GM18508 (cell line): ENCODE results near the gene ANK3.

ENCODE experiments used
- ATAC-seq: cut with Tn5 transposase; IDR thresholded peaks from one replicate; pipeline ENCODE4 v1.9.1; 2021; ENCODE audit warnings: moderate number of reproducible peaks; ENCODE audit not compliant: insufficient read depth, unreplicated experiment

Gene ANK3

DNA sequence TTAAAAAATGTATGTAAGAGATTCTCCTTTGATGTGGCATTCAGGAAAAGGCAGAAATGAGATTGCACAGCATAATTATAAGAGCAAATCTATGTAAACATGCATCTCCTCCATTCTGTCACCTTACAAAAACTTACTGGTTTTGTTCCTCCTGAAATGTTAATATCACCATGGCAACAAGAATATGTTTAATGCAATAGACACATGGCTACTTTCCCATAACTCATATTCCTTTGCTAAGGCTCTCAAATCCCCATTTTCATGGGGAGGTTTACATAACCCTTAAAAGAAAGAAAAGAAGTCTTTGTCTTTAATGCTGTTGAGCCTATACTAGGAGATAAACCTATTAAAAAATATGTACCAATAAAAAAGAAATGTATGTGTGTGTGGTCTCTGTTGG is 136.2 kb downstream of the ANK3 start:
- no peak for ATAC-seq

DNA sequence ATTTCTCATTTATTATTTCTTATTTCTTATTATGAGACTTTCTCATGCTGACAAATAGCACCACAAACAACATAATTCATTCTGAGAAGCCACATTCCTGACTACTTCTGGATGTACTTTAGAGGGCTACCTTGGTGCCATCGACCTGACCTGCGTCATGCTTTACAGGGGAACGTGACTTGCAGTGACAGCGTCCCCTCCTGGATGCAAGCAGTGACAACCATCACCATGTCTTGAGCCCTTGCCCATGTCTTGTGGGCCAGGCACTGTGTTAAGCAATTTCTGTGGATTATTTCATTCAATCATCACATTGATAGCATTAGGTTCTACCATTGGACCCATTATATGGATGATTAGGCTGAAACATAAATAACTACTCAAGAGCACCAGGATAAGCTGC is 137.0 kb downstream of the ANK3 start:
- no peak for ATAC-seq

DNA sequence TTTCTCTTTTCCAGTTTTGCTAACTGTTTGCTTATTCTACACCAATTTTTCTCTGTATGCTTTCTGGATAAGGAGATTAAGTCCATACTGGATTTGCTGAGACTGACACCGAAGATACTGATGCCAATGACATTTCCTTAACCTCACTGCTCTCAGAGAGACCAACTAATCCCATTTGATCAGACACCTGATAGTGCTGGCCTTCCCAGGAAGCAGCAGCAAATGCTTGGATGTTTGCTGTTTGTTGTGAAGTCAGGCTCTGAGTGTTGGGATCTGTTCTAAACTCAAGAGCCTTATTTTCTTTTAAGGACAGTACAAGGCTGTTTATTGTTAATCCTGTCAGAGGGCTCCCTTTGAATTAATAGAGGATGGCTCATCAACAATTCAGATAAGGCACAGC is 143.3 kb downstream of the ANK3 start:
- no peak for ATAC-seq

DNA sequence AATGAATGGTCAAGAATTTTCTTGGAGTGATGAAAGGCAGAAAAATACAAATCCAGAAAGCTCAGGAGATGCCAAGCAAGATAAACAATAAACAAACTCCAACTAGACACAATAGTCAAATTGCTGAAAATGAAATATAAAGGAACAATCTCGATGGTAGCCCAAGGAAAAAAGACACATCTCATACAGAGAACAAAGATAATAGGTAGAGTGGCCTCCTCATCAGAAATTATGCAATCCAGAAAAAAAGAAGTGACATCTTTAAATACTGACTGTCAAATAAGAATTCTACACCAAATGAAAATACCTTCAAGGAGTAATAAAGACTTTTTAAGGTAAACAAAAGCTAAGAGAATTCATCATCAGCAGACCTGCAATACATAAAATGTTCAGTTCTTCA is 150.4 kb downstream of the ANK3 start:
- no peak for ATAC-seq

DNA sequence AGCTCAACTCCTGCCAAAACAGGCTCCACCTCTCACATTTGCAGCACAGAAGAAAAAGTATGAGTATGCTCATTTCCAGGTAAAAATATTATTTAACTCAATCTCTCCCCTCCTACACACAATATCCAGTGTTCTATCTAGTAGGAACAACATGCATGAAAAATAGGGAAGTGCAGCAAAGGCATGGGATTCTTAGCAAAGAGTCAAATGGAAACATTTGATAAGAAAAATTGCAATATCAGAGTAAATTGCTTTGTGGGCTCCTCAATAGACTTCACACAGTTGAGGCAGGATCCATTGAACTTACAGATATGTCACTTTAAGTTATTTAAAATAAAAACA is 150.9 kb downstream of the ANK3 start:
- ATAC-seq = no peak

DNA sequence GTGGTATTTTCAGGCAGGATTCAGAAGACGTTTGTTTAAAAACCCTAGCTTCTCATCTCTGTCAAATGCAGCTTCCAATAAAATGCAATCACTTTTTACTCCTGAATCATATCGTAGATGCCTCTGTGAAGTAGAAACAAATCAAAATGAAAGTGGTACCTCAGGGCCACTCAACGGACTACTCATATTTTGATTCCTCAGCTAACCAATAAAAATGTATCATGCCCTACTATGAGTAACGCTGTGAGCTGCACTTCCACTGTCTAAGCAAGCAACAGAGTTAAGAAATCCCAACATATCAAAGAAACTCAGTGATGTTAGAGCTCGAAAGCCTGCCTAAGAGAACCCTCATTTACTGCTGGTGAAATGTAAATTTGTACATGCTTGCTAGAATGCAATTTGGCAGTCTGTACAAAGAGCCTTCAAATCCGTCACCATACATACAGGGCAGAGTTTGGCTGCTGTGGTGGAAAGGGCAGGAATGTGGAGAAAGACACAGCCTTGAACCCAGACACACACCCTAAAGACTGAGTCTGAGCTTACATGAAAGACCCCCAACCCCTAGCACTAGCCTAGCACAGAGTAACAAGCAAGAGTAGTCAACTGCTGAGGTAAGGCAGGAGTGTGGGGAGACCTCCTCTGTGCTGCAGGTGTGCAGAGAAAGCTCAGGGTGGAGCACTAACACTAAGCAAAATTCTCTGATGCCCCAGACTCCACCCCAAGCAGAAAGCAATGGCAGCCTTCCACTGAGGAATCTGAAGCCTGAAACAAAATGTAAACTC is 151.5 kb downstream of the ANK3 start:
- no peak for ATAC-seq

DNA sequence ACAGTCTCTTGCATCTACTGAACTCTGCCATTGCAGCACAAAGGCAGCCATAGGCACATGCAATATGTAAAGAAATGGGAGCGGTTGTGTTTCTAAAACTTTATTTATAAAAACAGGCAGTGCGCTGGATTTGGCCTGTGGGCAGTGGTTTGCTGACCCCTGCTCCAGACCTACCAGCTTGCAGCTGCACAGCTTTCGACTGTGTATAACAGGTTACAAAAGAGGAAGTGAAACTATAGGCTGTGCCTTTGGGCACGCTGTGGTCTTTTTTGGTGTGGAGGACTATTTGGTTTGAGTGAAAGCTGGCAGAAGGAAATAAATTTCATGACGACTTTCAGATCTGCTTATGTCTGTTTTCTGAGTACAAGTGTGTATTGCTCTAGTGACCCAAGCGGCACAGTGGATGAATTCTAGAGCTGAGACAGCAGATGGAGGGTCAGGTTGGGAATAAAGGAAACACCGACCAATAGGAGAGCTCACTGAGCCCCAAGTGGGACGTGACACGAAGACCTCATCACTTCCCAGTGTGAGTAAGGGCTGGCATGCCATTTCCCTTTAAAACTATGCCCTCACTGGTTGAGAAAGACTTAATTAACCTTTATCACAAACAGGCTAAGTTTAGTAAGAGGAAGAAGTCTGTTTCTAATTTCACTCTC is 152.7 kb downstream of the ANK3 start:
- peak; percentile 98 for ATAC-seq

DNA sequence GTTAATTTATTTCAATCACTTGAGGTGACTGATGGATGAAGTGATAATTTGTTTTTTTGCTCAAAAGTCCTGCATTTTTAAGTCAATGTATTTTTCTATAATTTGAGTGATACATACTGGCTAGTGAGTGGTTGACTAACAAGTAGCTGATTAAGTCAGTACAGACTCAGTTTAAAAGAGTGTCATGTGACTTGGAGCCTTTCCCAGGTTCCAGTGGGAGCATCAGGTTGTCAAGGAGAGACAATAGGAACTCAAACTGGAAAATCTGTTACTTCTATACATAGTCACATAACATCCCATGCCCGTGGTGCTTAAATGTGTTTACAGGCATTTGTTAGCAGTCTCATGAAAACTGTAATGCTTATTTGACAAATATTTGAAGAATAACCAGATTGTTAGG is 154.7 kb downstream of the ANK3 start:
- no peak for ATAC-seq

DNA sequence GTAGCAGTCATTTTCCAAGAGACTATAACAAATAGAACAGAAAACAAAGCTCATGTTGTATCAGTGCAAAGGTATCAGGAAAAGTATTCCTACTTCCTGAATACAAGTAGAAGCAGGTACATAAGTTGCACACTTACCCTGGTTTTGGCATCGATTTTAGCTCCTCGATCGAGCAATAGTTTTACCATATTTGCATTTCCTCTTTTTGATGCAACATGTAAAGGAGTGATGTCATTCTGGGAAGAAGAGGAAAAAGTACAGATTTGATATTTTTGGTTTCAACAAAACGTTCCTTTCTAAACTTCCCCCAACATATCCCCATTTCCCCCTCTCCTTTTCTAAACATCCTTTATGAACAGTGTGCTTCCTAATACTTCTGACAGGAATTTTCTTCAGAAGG is 155.1 kb downstream of the ANK3 start:
- no peak for ATAC-seq

DNA sequence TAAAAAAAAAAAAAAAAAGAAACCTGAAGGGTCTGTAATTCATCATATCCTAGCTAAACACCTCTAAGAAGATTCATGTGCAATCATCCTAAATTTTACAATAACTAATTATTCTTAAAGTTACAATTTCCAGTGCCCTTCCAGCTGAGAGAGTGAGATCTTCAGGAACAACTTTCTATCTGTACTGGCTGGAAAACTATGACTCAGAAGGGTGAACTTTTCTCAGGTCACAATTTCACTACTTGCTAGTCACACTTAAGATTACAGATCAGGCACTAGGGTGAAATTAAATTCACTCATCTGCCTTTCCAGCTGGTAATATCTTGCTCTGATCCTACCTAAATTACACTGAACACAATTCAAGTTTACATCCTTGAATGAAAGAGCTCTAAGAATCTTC is 158.8 kb downstream of the ANK3 start:
- no peak for ATAC-seq

DNA sequence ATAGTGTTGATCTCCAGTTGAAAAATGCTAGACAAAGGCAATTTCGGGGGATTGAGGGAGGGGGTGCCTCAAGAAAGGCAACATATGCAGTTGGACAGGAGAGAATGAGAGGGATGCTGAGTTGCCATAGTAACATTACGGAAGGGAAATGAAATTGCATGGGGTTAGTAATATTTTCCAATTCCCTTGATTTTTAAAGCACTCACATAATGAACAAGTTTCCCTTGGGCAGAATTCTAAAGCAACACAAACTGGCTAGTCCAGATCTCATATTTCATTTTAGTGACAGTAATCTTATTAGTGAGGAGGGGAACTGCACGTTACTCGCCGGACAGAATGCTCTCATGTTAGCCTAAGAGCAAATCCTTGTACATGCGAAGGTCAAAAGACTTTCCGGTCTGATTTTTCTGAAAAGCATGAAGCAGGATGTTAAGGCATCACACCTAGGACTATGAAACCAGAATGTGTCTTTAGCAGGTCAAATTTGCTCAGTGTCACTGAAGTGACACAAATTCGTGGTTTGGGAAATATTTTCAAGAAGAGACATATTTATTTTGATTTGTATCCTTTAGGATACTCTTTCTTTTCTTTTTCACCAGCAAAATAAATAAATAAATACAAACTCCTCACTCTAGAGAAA is 165.5 kb downstream of the ANK3 start:
- ATAC-seq = no peak

DNA sequence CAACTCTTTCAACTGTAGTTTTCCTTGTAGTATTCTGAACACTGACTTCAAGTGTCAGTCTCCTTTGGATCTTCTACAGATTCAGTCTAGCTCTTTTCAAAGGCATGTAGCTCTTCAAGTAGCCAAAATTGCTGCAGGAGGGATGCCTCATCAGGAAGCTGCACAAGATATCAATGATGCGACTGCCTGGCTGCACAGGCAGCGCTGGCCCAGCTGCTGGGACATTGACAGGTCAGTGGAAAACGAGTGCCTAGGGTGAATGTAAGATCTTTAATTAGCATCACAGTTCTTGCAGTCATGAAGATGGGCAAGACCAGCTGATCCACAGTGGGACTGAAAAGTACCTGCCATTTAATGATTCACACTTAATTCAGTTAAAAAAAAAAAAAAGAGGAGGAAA is 167.6 kb downstream of the ANK3 start:
- no peak for ATAC-seq

DNA sequence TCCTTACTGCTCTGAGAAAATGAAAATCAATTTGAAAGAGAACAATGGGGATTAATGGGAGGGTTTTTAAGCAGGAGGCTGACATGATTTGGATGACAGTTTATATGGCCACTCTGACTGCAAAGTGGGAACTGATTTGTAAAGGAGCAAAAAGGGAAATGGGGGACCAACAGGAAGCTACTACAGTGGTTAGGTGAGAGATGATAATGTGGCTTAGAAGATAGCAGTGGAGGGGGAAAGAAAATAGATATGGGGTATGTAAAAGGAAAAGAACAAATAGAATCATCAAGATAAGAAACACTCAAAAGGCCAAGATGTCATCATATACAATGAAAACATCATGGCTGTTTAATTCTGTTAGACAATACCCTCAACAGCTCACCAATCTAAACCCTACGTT is 177.5 kb downstream of the ANK3 start:
- ATAC-seq = no peak

DNA sequence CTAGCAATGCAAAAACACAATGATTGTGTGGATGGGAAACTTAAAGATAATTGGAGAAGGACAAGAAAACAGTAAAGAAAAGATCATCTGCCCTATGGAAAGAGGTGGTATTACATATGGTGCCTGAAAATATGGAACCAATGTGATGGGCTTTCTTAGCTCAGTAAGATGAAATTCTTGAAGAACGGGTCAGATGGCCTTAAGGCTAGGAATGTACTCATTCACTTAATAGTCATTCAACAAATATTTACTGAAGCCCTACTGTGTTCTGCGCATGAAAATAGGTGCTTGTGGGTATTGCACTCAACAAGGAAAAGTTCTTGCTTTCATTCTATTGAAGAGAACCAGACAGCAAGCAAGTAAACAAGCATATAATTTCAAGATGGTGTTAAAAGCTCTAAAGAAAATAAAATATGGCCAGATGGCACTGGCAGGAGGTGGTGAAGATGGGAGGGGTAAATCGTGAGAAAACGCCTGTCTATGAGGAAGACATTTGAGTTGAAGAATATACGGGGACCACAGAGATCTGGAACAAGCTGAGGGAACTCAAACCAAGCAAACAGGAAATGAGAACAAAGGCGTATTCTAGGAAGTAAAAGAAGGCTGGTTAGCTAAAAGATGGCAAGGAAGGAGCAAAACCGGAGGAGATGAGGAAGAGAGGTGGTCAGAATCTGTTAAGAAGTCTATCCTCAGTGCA is 179.7 kb downstream of the ANK3 start:
- no peak for ATAC-seq

DNA sequence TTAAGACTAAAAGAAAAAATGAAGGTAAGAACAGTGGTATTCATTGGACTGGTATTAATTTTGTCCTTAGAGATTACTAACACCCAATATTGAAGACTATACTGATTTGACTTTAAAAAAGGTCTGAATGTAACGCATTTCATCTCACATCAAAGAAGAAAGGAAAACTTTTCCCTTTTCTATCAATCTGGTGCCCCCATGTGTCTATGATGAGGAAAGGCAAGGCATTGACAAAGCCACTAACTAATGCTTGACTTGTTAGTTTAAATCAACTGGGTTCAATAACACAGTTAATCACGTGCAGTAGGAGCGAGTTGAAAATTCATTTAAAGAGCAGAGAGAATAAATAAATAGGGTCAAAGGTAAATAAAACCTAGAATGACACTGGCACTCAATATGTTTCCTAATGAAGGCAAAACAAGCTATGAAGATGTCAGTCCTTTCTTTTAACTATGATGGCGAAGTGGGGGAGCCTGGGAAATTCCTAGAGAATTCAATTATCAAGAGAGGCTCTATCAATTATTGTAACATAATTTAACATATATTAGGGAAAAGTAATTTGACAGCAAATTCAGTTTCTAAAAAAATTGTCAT is 180.9 kb downstream of the ANK3 start:
- ATAC-seq = no peak

DNA sequence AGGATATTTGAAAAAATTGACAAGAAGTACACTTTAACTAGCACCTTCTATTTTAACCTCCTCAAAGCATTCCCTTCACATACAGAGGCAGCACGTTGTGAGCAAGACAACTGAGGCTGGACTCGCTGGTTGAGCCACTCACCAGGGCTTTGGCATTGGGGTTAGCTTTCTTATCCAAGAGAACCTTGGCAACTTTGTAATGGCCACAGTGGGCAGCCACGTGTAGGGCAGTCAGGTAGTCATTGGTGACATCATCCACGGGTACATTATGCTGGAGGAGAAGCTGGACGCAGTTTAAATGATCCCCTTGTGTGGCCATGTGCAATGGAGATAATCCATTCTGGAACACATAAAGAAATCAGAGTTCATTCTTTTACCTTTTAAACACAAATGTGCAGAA is 181.8 kb downstream of the ANK3 start:
- no peak for ATAC-seq

DNA sequence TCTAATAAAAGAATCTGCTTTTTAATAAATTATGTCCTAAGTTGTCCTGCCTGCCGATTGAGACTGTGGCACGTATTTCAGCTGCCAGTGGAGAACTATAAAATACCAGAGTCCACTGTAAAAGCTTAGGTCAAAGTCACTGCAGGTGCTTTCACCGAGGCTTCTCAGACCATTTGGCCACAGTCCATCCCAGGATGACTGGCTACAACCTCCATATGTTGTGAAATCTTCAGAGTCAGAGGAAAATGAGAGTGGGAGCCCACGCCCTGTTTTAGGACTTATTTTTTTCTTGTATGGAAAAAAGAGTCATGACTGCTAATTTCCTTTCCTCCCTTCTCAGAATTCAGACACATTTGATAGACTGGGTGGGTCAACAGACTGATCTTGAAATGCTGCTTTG is 182.9 kb downstream of the ANK3 start:
- no peak for ATAC-seq

DNA sequence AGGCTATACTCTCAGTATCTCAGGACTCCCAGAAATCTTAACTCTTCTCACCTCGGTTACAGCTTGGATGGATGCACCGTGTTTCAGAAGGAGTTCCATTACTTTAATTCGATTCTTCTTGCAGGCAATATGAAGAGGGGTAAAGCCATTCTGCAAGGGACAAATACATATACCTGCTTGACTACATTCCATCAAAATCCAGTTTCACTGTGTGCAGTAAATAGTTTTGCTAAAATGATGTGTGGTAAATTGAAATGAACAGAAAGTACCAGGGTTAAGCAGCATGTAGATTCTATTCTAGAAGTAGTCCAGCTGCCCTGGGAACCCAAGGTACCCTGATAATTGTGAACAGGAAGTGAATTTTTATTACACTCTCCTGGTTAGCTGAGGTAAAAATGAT is 183.9 kb downstream of the ANK3 start:
- no peak for ATAC-seq

DNA sequence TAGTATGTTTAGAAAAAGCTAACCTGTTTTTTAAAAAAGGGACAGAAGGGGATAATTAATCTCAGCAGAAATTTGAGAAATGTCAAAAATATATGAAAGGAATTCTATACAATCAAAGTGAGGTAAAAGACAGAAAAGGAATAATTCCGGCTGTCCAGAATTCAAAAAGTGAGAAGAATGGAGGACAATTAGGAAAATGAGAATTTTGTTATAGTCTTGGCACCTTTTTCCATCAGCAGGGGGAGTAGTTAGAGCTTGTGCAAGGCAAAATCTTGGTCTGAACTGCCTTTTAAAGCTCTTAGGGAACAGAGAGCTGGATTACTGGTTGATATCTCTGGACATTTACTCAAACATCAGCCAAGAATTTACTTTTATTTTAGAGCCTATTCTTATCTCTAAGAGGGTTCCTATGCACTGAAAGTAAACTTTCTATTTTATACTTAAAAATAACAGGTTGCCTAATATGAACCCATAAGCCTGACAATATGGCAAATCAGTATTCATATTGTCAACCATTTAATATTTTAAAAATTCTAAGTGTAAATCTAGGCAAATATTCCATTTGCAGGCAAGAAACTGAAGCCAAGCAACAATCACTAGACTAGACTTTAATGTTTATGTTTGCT is 185.6 kb downstream of the ANK3 start:
- ATAC-seq = no peak

DNA sequence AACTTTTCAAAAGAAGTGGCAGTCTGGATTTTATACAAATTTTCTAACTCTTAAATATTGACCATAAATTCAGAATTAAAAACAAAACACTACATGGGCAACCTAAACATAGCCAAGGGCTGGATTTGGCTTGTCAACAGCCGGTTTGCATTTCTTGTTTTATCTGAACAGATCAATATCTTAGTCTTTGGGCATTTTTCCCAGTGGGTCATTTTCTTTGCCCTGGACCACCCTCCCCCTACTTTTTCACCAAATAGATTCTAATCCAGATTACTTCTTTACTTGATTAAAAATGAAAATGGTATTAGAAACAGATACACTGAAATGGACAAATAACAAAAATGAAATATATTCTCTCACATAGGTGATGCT is 189.0 kb downstream of the ANK3 start:
- no peak for ATAC-seq
